ENCODE data around the gene ANKRD13D. TPM values are rescaled to one million over a fixed set of nuclear protein-coding genes. Genes with fewer than 3 reads are reported as not detected.

The ANKRD13D gene
- total and polyA plus RNA-seq, 2 of the 8 experiments (the other 6 are each of a cell fraction or from before 2014, with no cell fraction given), result 24.9 to 26.5 TPM

DNA sequence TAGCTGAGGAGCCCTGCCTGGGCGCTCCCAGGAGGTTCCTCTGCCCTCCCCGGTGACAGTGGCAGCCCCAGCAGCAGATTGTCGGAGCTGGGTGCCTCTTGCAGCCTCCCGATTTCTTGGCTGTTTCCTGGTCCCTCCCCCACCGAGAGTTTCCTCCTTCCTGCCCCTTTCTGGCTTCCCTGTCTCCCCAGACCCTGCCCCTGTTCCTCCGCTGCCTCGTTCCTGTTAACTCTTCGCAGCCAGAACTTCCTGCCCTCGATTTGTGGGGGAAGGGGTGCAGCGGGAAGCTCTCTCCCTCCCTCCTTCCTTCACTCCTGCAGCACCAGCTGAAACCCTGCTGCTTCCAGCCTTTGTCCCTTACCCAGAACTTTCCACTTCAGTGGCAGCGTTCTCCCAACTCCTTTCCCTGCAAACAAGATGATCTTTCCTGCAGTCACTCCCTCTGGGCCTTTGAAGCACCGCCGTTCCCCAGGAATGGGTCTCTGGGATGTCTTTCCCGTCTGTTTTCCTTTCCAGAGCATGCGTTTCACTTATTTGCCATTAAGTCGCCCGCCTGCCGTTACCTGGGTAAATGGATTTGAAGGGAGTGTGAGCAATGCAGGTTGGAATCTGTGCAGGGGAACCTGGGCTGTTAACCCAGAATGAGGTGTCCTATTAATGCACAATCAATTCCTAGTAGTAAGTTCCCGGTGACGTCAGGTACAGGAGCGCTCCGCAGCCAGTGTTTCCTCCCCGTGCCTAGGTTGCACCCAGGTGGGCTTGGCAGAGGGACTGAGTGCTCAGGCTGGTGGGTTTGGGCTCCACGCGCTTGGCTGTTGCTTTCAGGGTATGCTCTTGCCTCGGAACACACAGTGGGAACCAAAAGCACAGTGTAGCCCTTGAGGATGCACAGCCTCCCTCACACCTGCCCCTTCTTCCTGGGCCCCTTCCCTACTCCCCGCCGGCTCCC lies 18.6 kb upstream of the ANKRD13D start (continued):
- TF ChIP-seq ASH2L (IDR thresholded peaks at IDR 0.05; ENCODE audit: low read length) (no peak), RFX5 (IDR thresholded peaks at IDR 0.05; ENCODE audit: borderline replicate concordance, low read depth, low read length) (no peak), FOSL1 (IDR thresholded peaks at IDR 0.05; ENCODE audit: insufficient read depth, low read depth, low read length) (no peak), SRF (IDR thresholded peaks at IDR 0.05; ENCODE audit: low read depth, low read length) (no peak), SP1 (IDR thresholded peaks at IDR 0.05; ENCODE audit: low read depth, low read length) (0 out of 2 replicates have a peak, but pooled peaks have one; percentile 36), ATF3 (IDR thresholded peaks at IDR 0.05; ENCODE audit: insufficient read depth, low read depth, low read length) (no peak), ATF2 (IDR thresholded peaks at IDR 0.05; ENCODE audit: low read length) (no peak), SP2 (IDR thresholded peaks at IDR 0.05; ENCODE audit: low read length) (no peak), CEBPB (IDR thresholded peaks at IDR 0.05; ENCODE audit: low read depth, low read length) (no peak), SIN3A (conservative IDR thresholded peaks at IDR 0.05 in 1 of 2, IDR thresholded peaks at IDR 0.05 in 1 of 2; ENCODE audit: low read depth in 1 of 2, low read length in 2 of 2) (peak; percentile 64 to 70; a peak in 2 of 4 replicates), JUN (IDR thresholded peaks at IDR 0.05; ENCODE audit: low read depth, low read length) (no peak), BCL11A (IDR thresholded peaks at IDR 0.05; ENCODE audit: low read depth in 2 of 2, low read length in 2 of 2) (no peak), NRF1 (IDR thresholded peaks at IDR 0.05; ENCODE audit: low read depth, low read length) (no peak), JUND (IDR thresholded peaks at IDR 0.05; ENCODE audit: low read length) (0 out of 2 replicates have a peak, but pooled peaks have one; percentile 13)
- TF ChIP-seq, protein P1, sequence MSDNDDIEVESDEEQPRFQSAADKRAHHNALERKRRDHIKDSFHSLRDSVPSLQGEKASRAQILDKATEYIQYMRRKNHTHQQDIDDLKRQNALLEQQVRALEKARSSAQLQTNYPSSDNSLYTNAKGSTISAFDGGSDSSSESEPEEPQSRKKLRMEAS (IDR thresholded peaks at IDR 0.05), result peak; percentile 54; the same call in 1 of the 2 replicates
